GM19025 (cell line): ENCODE data around the gene ACTR1A.
"Not testable (repeated sequence)": the region's sequence is repeated elsewhere in the genome, so short reads cannot be mapped to it uniquely, and the experiment has no call there.

Experiments
- ATAC-seq: cut with Tn5 transposase; IDR thresholded peaks from one replicate; pipeline ENCODE4 v1.9.1; 2021; ENCODE audit warnings: mild to moderate bottlenecking, low read depth, moderate library complexity; ENCODE audit not compliant: unreplicated experiment

Gene ACTR1A

DNA sequence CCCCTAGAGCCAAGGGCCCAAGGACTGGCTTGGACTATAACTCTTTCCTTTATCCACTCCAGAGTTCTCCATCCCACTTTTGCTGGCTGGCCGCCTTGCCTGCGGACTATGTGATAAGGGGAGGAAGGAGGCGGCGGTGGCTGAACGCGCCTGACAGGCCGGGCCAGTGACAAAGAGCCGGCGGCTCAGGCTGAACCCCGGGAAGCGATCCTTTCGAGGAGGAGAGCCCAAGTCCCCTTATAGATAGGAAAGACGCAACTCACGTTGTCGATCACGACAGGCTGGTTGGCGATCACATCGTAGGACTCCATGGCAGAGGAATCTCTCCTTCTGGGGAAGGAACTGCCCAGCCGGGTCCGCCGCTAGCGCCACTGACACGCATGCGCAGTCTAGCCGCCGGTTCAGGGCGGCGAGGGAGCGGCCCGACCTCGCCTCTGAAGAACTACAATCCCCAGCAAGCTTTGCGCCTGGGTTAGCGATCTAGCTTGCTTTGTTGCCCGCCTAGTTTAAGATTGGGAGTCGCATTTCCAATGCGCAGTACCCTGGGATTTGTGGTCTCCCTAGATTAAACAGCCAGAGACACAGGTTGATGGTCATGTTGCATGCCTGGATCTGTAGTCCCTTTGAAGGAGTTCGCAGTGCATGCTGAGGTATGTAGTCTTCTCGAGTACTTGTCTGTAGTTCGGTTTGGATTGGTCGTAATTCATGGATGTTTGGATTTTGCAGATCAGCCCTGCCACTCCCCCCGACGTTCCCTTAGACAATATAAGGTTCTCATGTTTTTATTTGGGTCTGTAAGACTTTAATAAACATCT lies at the start of gene ACTR1A:
Gene ACTR1A, minus strand, starts transcription at position 376 of the 815 bp plus-strand sequence. Its CDS starts 65 bp downstream, at position 311.
- peak; percentile 37 for ATAC-seq

DNA sequence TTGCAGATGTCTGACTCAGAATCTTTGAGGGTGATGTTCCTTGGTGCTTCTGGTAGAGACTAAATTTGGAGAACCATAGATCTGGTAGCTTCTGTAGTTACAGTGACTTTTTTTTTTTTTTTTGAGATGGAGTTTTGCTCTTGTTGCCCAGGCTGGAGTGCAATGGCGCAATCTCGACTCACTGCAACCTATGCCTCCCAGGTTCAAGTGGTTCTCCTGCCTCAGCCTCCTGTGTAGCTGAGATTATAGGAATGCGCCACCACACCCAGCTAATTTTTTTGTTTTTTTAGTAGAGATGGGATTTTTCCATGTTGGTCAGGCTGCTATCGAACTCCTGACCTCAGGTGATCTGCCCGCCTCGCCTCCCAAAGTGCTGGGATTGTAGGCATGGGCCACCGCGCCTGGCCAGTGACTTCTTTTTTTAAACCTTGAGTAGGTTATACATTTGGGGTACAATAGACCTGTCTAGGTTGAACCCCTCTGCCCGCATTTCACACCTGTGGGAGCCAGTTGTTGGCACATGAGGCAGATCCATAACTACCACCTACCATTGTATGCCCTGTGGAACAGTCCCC lies 48.2 kb upstream of the ACTR1A start:
- no peak for ATAC-seq

DNA sequence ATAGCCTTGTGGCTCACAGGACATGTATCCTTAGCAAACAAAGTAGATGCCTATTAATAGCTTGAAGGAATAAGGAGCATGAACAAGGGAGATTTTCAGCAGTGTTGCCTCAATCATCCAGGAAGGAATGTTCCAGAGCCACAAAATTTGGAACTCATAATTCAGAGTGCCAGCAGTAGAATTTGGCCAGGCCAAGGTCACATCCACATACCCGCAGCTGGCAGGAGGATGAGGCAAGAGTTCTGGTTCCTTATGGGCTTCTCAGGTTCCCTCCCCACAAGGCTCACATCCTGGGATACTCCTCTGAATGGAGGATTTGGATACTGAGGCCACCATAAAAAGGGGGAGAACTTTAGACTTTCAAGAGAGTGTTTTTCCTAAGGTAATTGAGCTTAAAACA lies 47.0 kb upstream of the ACTR1A start:
- no peak for ATAC-seq

DNA sequence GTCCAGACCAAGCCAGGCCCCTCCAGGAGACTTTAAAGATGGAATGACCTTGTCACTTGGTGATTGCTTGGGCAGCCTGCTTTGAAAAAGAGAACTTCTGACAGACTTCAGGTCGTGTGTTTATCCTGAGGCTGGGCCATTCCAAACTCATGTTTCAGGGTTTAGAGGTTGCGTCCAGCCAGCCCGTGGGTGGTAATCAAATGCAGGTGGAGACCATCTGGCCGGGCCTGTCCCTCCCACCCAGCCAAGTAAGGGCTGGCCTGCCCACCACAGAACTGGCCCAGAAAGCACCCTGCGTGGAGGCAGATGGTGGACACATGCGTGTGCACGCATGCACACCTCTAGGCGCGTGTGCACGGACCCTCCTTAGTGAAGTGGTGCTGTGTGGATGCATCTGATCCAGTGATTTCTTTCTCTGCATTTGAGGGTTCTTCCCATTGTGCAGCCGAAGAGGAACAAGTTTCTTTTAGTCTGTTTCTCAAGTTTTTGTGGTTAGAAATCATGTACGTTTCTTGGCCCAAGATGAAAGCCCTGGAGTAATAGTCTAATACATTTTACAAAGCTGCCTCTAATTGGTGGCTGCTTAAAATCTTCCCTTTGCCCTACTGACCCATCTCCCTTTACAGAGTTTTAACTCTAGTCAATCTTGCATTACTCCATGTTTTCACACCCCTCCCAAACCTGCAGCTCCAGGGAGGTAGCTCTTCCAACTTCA lies 44.3 kb upstream of the ACTR1A start:
- no peak for ATAC-seq

DNA sequence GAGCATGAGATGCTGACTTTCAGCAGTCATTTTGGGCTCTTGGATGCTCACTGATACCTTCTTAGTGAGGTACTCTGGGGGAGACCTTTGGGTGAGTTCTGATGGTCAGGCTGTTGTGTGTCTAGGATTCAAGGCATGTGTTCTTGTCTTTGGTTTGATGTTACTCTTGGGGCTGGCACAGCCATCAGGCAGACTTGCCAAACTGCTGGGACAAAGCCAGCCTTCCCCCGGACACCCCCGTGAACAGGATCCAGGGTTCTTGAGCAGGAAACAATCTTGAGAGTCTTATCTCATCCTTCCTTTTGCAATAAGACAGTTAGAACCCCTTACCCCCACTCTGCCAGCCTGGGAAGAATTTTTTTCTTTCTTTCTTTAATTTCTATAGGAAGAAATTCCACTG lies 43.5 kb upstream of the ACTR1A start:
- ATAC-seq, result no peak

DNA sequence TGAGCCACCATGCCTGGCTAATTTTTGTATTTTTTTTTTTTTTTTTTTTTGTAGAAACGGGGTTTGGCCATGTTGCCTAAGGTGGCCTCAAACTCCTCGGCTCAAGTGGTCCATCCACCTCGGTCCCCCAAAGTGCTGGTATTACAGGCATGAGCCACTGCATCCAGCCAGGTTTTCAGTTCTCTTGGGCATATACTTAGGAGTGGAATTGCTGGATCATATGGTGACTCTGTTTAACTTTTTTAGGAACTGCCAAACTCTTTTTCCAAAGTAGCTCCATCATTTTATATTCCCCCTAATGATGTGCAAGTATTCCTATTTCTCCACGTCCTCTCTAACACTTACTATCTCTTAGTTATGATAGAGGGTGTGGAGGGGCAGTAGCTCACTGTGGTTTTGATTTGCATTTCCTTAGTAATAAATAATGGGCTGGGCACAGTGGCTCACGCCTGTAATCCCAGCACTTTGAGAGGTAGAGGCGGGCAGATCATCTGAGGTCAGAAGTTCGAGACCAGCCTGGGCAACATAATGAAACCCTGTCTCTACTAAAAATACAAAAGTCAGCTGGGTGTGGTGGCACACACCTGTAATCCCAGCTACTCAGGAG lies 42.9 kb upstream of the ACTR1A start:
- no peak for ATAC-seq

DNA sequence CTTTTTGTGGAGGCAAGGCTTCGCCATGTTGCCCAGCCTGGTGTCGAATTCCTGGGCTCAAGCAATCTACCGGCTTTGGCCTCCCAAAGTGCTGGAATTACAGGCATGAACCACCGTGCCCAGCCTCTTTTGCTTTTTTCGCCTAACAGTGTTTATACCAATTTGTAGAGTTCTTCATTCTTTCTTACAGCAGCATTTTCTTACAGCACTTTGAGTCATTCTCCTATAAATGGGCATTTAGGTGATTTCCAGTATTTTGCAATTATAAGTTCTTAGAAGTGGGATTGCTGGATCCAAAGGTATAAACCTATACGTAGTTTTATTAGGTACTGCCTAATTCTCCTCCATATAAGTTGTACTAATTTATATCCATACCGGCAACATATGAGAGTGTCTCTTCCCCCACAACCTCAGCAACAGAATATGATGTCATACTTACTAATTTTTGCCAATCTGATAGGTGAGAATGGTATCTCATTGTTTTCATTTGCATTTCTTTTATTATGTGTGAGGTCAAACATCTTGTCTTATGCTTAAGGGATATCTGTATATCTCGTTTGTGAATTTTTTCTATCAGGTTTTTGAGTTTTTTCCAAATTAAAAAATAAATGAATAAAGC lies 40.4 kb upstream of the ACTR1A start:
- ATAC-seq, result no peak

DNA sequence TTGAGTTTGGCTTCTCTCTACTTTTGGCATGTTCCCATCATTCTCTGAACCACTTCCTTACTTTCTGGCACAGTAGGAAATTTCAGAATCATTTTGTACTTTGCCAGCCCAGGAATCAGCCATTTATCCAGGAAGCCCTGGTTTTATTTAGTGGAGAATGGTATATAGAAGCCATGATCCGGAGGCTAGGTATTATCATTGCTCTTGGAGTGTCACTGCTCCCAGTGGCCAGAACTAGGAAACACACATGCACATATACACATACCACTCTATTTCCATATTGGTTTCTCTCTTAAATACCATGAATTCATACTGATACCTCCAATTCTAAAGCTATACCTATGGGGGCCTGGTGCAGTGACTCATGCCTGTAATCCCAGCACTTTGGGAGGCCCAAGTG lies 37.5 kb upstream of the ACTR1A start:
- ATAC-seq, result no peak

DNA sequence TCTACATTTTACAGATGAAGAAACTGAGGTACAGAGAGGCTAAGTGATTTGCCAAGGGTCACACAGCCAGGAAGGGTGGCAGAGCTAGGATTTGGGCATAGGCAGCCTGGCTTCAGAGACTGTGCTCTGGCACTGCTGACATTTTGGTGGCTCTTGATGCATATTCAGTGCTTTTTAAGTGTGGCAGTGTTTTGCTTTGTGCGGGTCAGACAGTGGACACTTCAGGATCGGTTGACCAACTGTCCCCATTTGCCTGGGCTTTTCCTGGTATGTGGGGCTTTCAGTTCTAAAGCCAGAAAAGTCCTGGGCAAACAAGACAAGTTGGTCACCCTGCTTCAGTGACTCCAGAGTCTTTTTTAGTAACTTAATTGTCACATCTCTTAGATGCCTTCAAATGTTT lies 36.3 kb upstream of the ACTR1A start:
- ATAC-seq, result no peak

DNA sequence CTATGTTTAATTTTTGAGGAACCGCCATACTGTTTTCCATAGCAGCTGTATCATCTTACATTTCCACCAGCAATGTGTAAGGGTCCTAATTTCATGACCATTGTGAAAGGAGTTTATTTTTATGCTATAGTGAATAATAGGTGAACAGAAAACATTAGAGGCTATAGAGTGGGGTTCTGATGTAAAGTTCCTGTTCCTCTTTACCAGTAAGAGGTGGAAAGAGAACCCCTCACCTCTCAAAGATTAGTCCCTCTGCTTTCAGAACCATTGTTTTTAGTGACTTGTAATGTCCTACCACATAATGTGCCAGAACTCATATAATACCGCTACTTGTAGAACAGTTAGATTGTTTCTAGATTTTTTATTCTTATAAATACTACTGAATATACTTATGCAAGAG lies 35.4 kb upstream of the ACTR1A start:
- ATAC-seq, result no peak

DNA sequence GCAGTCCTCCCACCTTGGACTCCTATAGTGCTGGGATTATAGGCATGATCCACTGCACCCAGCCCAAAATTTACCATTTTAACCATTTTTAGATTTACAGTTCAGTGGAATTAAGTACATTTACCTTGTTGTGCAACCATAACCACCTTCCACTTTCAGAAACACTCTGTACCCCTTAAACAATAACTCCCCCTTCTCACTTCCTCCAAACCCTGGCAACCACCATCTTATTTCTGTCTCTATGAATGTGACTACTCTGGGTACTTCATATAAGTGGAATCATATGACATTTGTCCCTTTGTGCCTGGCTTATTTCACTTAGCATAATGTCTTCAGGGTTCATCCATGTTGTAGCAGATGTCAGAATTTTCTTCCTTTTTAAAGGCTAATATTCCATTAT lies 34.9 kb upstream of the ACTR1A start:
- ATAC-seq, result no peak

DNA sequence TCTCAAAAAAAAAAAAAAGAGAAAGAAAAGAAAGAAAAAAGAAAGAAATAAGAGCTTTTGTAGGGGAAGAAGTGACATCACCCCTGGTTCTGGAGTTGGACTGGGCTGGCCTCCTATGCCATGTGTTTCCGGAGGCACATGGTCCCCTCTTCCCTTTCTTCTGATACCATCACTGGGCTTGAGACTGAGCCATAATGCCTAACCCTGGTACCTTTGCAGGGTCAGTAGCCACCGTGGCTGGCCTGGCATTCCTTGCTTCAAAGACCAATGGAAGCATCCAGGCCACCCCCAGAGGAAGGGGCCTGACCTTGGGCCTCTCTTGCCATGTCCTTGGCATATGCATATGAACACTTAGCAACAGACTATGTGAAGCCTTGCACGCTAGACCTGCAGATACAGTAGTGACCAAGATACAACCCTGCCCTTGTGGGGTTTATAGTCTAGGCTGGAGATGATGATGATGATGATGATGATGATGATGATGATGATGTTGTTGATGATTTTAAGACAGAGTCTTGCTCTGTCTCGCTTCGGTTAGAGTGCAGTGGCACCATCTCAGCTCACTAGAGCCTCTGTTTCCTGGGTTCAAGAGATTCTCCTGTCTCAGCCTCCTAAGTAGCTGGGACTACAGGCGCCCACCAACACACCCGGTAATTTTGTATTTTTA lies 33.1 kb upstream of the ACTR1A start:
- no peak for ATAC-seq

DNA sequence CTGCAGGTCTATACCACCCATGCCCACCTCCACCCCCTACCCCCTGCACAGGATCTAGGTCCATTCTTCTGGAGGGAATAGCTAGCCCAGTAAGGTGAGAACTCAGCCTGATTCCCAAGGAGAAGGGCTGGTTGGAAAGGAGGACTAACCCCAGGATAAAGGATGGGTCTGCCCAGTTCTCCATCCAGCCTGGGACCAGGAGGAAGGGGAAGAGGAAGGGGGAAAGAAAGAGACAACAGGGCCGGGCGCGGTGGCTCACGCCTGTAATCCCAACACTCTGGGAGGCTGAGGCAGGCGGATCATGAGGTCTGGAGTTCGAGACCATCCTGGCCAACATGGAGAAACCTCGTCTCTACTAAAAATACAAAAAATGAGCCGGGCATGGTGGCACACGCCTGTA lies 32.5 kb upstream of the ACTR1A start:
- not testable (repeated sequence) for ATAC-seq

DNA sequence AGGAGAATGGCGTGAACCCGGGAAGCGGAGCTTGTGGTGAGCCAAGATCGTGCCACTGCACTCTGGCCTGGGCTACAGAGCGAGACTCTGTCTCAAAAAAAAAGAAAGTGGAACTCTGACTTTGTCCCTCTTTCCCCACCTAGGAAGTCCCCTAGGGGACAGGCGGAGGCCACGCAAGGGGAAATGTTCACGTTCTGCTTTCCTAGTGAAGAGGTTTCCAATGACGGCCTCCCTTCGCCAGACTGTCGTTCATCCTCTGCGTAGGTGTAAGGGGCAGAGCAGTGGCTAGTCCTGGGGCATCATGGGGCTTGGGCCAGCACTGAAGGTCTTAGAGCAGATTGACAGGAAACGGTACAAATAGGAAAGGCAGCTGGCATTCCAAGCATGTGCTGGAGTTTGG lies 31.8 kb upstream of the ACTR1A start:
- ATAC-seq, result no peak

DNA sequence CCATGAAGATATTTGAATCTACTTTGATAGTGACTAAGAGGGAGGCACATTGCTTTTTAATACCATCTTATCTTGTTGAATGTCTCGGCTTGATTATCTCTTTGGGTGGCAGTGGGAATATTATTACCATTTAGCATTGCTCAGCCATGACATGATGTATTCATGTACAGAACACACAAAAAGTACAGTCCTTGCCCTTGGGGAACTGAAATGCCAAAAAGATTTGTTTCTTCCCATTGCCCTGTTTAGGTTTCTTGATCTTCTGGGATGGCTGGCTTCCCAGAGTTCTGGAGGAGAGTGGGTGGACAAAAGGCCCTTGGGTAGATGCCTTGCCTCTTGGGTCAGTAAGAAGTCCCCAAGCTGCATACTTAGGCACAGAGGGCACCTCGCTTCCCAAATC lies 25.0 kb upstream of the ACTR1A start:
- ATAC-seq, result no peak

DNA sequence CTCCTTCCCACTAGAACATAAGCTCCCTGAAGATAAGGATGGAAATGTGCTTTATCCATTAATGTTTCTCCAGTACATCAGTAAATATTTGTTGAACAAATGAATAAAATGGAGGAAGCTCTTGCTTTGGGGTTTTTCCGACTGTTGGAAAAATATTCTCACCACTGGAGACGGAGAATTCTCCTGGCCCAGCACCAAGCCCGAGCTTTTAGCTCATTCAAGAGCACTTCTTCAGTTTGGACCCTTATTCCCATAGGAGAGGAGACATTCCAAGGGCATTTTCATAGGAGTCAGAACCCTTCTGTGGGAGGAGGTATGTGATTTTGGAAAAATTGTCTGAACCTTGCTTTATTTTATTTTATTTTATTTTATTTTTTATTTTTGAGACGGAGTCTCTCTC lies 22.2 kb upstream of the ACTR1A start:
- ATAC-seq, result no peak

DNA sequence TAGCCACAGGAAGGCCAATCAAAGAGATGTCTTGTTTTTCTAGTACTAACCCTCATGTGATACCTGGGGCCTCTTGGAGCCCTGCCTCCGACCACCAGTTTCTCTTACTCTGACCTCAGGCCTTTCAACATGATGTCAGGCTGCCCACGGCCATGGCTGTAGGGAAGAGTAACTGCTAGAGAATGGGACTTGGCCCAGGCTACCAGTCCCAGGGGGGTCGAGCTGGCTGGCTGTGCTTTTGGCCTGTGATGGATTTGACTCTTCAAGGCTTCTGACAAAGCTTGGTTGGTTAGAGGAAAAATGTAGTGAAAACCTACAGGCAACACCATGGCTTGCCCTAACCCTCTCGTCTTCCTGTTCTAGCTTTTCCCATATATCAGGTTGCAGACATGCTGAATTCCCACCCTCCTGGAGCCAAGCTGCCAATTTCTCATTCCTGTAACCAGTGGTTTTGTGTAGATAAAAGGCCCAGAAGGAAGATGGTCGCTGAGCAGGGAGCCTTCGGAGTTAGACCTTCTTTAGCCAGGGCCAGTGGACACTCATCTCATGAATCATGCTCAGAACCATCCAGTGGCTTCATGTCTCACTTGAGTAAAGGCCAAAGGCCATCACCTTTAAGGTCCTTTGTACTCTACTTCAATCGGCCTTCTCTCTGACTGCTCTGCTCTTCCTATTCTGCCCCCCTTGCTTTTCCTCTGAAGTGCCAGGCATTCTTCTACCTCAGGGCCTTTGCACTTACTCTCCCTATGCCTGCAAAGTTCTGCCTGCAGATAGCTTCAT lies 20.9 kb upstream of the ACTR1A start:
- ATAC-seq, result no peak

DNA sequence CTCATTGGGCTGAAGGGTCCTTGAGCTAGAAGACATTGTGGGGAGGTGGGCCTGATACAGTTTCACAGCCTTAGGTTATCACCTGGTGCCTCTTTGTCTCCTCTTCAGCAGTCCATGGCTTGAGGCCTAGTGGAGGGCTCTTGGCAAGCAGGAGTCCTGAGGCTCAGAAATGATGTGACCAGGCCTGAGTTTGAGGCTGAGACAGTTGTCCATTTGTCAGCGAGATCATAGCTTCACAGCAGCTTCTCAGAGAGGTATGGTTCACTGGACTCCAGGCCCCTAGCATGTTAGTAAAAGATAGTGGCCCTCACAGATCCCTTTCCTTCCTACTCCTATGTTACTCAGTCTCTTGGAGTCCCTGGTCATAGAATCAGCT lies 20.4 kb upstream of the ACTR1A start:
- ATAC-seq, result no peak

DNA sequence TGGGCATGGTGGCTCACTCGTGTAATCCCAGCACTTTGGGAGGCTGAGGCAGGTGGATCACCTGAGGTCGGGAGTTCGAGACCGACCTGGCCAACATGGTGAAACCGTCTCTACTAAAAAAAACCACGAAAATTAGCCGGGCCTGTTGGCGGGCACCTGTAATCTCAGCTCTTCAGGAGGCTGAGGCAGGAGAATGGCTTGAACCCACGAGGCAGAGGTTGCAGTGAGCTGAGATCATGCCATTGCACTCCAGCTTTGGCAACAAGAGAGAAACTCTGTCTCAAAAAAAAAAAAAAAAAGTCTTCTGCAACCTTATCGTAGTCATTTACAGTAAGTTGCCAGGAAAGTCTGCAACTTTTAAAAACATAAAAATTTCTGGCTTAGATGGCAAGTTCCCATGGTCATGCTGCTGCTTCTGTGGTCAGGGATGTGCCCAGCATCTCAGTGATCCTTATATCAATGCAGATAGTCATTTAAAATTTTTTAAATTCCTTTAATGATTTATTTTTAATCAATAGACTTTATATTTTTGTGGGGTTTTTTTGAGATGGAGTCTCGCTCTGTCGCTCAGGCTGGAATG lies 16.8 kb upstream of the ACTR1A start:
- no peak for ATAC-seq
